HG03432 (cell line): Measurements from ENCODE around the gene GRK4.

Experiments used
- ATAC-seq: cut with Tn5 transposase; IDR thresholded peaks from one replicate; pipeline ENCODE4 v1.9.1; 2021; ENCODE audit warnings: mild to moderate bottlenecking, moderate library complexity; ENCODE audit not compliant: unreplicated experiment

Gene GRK4

GRCh38 chr4:3010998-3011397 lies 47.6 kb downstream of the GRK4 start:
- ATAC-seq: no peak

GRCh38 chr4:3011456-3012220 lies 48.3 kb downstream of the GRK4 start:
- no peak for ATAC-seq

- no peak for ATAC-seq
Observed at GRCh38 chr4:3013323-3013722, 50.0 kb downstream of the GRK4 start.

- peak; percentile 81 for ATAC-seq
Observed at GRCh38 chr4:3013839-3014350, 50.5 kb downstream of the GRK4 start.

- ATAC-seq: no peak
Observed at GRCh38 chr4:3016961-3017360, 53.6 kb downstream of the GRK4 start.

- no peak for ATAC-seq
Observed at GRCh38 chr4:3017504-3017903, 54.1 kb downstream of the GRK4 start.

- ATAC-seq: no peak
Observed at GRCh38 chr4:3019145-3019846, 55.9 kb downstream of the GRK4 start.

GRCh38 chr4:3021127-3021526 lies 57.8 kb downstream of the GRK4 start:
- ATAC-seq: no peak

GRCh38 chr4:3021627-3022026 lies 58.3 kb downstream of the GRK4 start:
- no peak for ATAC-seq

- ATAC-seq: no peak
Observed at GRCh38 chr4:3022112-3022511, 58.7 kb downstream of the GRK4 start.

- ATAC-seq: no peak
Observed at GRCh38 chr4:3022651-3023050, 59.3 kb downstream of the GRK4 start.

GRCh38 chr4:3025881-3026280 lies 62.5 kb downstream of the GRK4 start:
- no peak for ATAC-seq

GRCh38 chr4:3026540-3026939 lies 63.2 kb downstream of the GRK4 start:
- no peak for ATAC-seq

- ATAC-seq: no peak
Observed at GRCh38 chr4:3029464-3029863, 66.1 kb downstream of the GRK4 start.

- ATAC-seq: no peak
Observed at GRCh38 chr4:3030566-3031356, 67.4 kb downstream of the GRK4 start.

- ATAC-seq: no peak
Observed at GRCh38 chr4:3031357-3032082, 68.1 kb downstream of the GRK4 start.

- ATAC-seq: no peak
Observed at GRCh38 chr4:3034231-3034630, 70.9 kb downstream of the GRK4 start.

GRCh38 chr4:3035249-3035648 lies 71.9 kb downstream of the GRK4 start:
- ATAC-seq: no peak

GRCh38 chr4:3035674-3036073 lies 72.3 kb downstream of the GRK4 start:
- ATAC-seq: no peak

- ATAC-seq: no peak
Observed at GRCh38 chr4:3036131-3036952, 73.0 kb downstream of the GRK4 start.
